ENCODE measurements around the gene PARP15. TPM values are rescaled to one million over a fixed set of nuclear protein-coding genes. Genes with fewer than 3 reads are reported as not detected.

Gene PARP15
- total and polyA plus RNA-seq, 2 experiments from 2014 or later: 0.39 to 0.87 TPM

DNA sequence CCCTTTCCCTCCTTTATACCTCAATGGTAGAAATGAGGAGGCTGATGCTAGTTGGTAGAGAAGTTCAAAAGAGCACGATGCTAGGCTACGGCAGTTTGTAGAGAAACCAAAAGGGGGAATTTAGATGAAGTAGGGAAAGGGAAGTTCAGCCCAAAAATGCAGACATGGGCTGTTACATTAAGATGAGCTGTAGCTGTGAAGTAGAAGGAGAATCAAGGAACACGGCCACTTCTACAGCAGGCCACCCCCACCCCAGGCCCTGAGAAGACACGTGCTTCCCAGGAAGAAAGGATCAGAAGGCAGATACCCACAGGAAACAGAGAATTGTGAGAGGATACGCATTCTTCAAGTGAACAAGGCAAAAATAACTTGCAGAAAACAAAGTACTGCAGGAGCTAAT is 101.1 kb downstream of the PARP15 start (continued):
- TF ChIP-seq, protein P1, sequence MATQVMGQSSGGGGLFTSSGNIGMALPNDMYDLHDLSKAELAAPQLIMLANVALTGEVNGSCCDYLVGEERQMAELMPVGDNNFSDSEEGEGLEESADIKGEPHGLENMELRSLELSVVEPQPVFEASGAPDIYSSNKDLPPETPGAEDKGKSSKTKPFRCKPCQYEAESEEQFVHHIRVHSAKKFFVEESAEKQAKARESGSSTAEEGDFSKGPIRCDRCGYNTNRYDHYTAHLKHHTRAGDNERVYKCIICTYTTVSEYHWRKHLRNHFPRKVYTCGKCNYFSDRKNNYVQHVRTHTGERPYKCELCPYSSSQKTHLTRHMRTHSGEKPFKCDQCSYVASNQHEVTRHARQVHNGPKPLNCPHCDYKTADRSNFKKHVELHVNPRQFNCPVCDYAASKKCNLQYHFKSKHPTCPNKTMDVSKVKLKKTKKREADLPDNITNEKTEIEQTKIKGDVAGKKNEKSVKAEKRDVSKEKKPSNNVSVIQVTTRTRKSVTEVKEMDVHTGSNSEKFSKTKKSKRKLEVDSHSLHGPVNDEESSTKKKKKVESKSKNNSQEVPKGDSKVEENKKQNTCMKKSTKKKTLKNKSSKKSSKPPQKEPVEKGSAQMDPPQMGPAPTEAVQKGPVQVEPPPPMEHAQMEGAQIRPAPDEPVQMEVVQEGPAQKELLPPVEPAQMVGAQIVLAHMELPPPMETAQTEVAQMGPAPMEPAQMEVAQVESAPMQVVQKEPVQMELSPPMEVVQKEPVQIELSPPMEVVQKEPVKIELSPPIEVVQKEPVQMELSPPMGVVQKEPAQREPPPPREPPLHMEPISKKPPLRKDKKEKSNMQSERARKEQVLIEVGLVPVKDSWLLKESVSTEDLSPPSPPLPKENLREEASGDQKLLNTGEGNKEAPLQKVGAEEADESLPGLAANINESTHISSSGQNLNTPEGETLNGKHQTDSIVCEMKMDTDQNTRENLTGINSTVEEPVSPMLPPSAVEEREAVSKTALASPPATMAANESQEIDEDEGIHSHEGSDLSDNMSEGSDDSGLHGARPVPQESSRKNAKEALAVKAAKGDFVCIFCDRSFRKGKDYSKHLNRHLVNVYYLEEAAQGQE (IDR thresholded peaks at IDR 0.05; ENCODE audit: unreplicated experiment): no peak
- no peak for TF ChIP-seq STAT1 (IDR thresholded peaks at IDR 0.05; ENCODE audit: unreplicated experiment)
- TF ChIP-seq EZH2 (IDR thresholded peaks at IDR 0.05; ENCODE audit: low read depth, unreplicated experiment): no peak
- TF ChIP-seq, protein P2, sequence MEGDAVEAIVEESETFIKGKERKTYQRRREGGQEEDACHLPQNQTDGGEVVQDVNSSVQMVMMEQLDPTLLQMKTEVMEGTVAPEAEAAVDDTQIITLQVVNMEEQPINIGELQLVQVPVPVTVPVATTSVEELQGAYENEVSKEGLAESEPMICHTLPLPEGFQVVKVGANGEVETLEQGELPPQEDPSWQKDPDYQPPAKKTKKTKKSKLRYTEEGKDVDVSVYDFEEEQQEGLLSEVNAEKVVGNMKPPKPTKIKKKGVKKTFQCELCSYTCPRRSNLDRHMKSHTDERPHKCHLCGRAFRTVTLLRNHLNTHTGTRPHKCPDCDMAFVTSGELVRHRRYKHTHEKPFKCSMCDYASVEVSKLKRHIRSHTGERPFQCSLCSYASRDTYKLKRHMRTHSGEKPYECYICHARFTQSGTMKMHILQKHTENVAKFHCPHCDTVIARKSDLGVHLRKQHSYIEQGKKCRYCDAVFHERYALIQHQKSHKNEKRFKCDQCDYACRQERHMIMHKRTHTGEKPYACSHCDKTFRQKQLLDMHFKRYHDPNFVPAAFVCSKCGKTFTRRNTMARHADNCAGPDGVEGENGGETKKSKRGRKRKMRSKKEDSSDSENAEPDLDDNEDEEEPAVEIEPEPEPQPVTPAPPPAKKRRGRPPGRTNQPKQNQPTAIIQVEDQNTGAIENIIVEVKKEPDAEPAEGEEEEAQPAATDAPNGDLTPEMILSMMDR (conservative IDR thresholded peaks at IDR 0.05; ENCODE audit: low read depth in 2 of 2): no peak
- TF ChIP-seq ZNF114 (CRISPR knock-in tag; IDR thresholded peaks at IDR 0.05): no peak
- TF ChIP-seq, protein P3, sequence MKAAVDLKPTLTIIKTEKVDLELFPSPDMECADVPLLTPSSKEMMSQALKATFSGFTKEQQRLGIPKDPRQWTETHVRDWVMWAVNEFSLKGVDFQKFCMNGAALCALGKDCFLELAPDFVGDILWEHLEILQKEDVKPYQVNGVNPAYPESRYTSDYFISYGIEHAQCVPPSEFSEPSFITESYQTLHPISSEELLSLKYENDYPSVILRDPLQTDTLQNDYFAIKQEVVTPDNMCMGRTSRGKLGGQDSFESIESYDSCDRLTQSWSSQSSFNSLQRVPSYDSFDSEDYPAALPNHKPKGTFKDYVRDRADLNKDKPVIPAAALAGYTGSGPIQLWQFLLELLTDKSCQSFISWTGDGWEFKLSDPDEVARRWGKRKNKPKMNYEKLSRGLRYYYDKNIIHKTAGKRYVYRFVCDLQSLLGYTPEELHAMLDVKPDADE (IDR thresholded peaks at IDR 0.05): no peak
- TF ChIP-seq ZNF331 (CRISPR knock-in tag; IDR thresholded peaks at IDR 0.05; ENCODE audit: low read depth): no peak
- no peak for TF ChIP-seq CREB1 (CRISPR knock-in tag; IDR thresholded peaks at IDR 0.05; ENCODE audit: low read depth)
- no peak for TF ChIP-seq JUNB (IDR thresholded peaks at IDR 0.05; ENCODE audit: unreplicated experiment)

DNA sequence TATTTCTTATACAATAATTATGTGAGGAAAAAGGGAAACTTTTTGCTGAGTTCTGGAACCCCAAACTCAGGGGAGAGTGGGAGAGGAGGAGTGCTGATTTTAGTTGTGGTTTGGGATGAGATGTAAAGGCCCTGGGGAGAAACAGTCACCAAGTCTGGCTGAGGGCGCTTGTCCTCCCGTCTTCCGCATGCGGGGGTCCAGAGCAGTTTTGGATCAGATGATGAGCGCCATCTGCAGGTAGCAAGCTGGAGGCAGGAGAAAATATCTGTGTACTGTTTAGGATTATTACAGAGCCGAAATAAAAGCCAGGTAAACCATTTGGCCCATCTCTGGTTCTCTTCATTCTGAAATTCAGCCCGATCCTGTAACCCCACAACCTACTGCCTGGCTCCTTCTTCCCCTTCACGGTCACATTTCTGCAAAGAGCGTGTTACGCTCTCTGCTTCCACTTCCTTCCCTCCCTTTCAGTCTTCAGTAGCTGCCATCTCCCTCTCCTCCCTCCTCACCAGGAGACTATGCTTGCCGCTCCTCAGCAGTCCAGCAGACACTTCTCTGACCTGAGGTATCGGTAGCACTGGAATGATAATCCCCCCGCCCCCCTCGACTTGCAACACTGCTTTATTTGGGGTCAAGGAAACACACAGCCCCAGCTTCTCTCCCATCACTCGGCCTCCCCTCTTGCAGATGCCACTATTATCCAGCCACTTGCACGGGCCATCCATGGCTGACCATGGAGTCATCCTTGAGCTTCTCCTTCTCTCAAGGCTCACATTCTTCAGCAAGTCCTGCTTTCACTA is 101.8 kb downstream of the PARP15 start:
- H2AFZ ChIP-seq: peak overlapping the region; percentile 99
- H3K27ac Mint-ChIP-seq: no peak overlapping the region
- peaks cover 22% of the 10 kb centered on the region for H3K4me1 Mint-ChIP-seq
- H3K27ac ChIP-seq (ENCODE audit: low read depth): no peak overlapping the region
- H3K36me3 Mint-ChIP-seq (ENCODE audit: low read depth): peaks cover 3% of the 10 kb centered on the region; the same call in 2 of the 3 replicates
- H3K9me3 Mint-ChIP-seq: peaks cover 9% of the 10 kb centered on the region; the same call in 2 of the 3 replicates
- peaks cover 11% of the 10 kb centered on the region for H3K27me3 Mint-ChIP-seq (ENCODE audit: insufficient read depth, low read depth, poor library complexity)
- H3K4me3 ChIP-seq: peak overlapping the region; percentile 89
- no peaks in the 10 kb centered on the region for H3K36me3 ChIP-seq (ENCODE audit: insufficient read depth)
- peak overlapping the region; percentile 87 for H3K4me3 Mint-ChIP-seq
- TF ChIP-seq, protein P2 (conservative IDR thresholded peaks at IDR 0.05; ENCODE audit: low read depth in 2 of 2): peak; percentile 86
- TF ChIP-seq ZNF114 (CRISPR knock-in tag; IDR thresholded peaks at IDR 0.05): no peak
- TF ChIP-seq CREB1 (CRISPR knock-in tag; IDR thresholded peaks at IDR 0.05; ENCODE audit: low read depth): no peak
- no peaks in the 10 kb centered on the region; the same call in 1 of the 2 replicates for H3K79me2 ChIP-seq (replicated peaks; ENCODE audit: insufficient read depth)
- H3F3A ChIP-seq (replicated peaks; ENCODE audit: low read depth): 0 out of 2 replicates have a peak, but pooled peaks cover 6% of the 10 kb centered on the region
- peaks cover 18% of the 10 kb centered on the region; the same call in 1 of the 2 replicates for H3K27me3 ChIP-seq (ENCODE audit: insufficient read depth)
- no peaks in the 10 kb centered on the region for H3K9me2 ChIP-seq (ENCODE audit: insufficient read depth)
- no peaks in the 10 kb centered on the region for H4K20me1 ChIP-seq (replicated peaks; ENCODE audit: insufficient read depth)
- H3K4me2 ChIP-seq: peak overlapping the region; percentile 85
- ATAC-seq: peak; percentile 61
- H3K4me1 ChIP-seq (ENCODE audit: insufficient read depth): peaks cover 15% of the 10 kb centered on the region
- peak; percentile 86 for DNase-seq (ENCODE audit: low spot score)
